GM23338 (cell line): ENCODE measurements around the gene PEX16. TPM values are rescaled to one million over a fixed set of nuclear protein-coding genes. Genes with fewer than 3 reads are reported as not detected.

Source experiments
- ATAC-seq: fragments of 200-7000 bp; cut with Tn5 transposase; 3 replicates; pipeline ENCODE4 v1.9.1; 2020
- DNase-seq: peaks from one replicate; pipeline ENCODE4 v3.0.0-alpha.2; 2015; ENCODE audit warnings: low spot score
- H2AFZ ChIP-seq: fragments of 200-600 bp; sonication (generic); 2 replicates; pipeline ENCODE4 v1.8.0; 2016; ENCODE audit warnings: antibody characterized with exemption, mild to moderate bottlenecking, moderate library complexity
- H3F3A ChIP-seq: fragments of 200-600 bp; sonication (generic); replicated peaks from 2 replicates; pipeline ENCODE4 v1.8.0; 2017; ENCODE audit warnings: antibody characterized with exemption, mixed run types, low read depth
- H3K27ac ChIP-seq: fragments of 200-600 bp; sonication (generic); 2 replicates; pipeline ENCODE4 v1.6.1; 2016; ENCODE audit warnings: low read depth
- H3K27me3 ChIP-seq: fragments of 200-600 bp; sonication (generic); 2 replicates; pipeline ENCODE4 v1.8.0; 2016; ENCODE audit warnings: mild to moderate bottlenecking, mixed run types, moderate library complexity; ENCODE audit not compliant: insufficient read depth
- H3K36me3 ChIP-seq: fragments of 200-600 bp; sonication (generic); 2 replicates; pipeline ENCODE4 v1.8.0; 2016; ENCODE audit warnings: mild to moderate bottlenecking; ENCODE audit not compliant: insufficient read depth
- H3K4me1 ChIP-seq: fragments of 200-600 bp; sonication (generic); 2 replicates; pipeline ENCODE4 v1.8.0; 2016; ENCODE audit warnings: mild to moderate bottlenecking, moderate library complexity; ENCODE audit not compliant: insufficient read depth
- H3K4me2 ChIP-seq: fragments of 200-600 bp; sonication (generic); 2 replicates; pipeline ENCODE4 v1.7.1; 2017; ENCODE audit warnings: mixed run types
- H3K4me3 ChIP-seq: fragments of 200-600 bp; sonication (generic); 2 replicates; pipeline ENCODE4 v1.6.1; 2016; ENCODE audit warnings: mixed run types
- H3K79me2 ChIP-seq: fragments of 200-600 bp; sonication (generic); replicated peaks from 2 replicates; pipeline ENCODE4 v1.8.0; 2017; ENCODE audit warnings: mild to moderate bottlenecking; ENCODE audit not compliant: insufficient read depth
- H3K9me2 ChIP-seq: fragments of 200-600 bp; sonication (generic); 2 replicates; pipeline ENCODE4 v1.8.0; 2017; ENCODE audit not compliant: insufficient read depth
- H4K20me1 ChIP-seq: fragments of 200-600 bp; sonication (generic); replicated peaks from 2 replicates; pipeline ENCODE4 v1.8.0; 2017; ENCODE audit warnings: mild to moderate bottlenecking; ENCODE audit not compliant: insufficient read depth
- H3K27ac Mint-ChIP-seq: 2 replicates; pipeline ENCODE4 v1.8.0; 2020; ENCODE audit warnings: inconsistent platforms, mild to moderate bottlenecking, moderate library complexity, mixed read lengths
- H3K27me3 Mint-ChIP-seq: 3 replicates; pipeline ENCODE4 v1.8.0; 2022; ENCODE audit warnings: low read depth, mild to moderate bottlenecking, moderate library complexity, mixed read lengths, inconsistent platforms; ENCODE audit not compliant: insufficient read depth, poor library complexity
- H3K36me3 Mint-ChIP-seq: 3 replicates; pipeline ENCODE4 v1.8.0; 2021; ENCODE audit warnings: low read depth, mild to moderate bottlenecking, inconsistent platforms, moderate library complexity, mixed read lengths
- H3K4me1 Mint-ChIP-seq: 3 replicates; pipeline ENCODE4 v1.8.0; 2020; ENCODE audit warnings: mild to moderate bottlenecking, inconsistent platforms, mixed read lengths
- H3K4me3 Mint-ChIP-seq: 3 replicates; pipeline ENCODE4 v1.8.0; 2021; ENCODE audit warnings: moderate library complexity, mild to moderate bottlenecking, inconsistent platforms, mixed read lengths
- H3K9me3 Mint-ChIP-seq: 3 replicates; pipeline ENCODE4 v1.8.0; 2020; ENCODE audit warnings: moderate library complexity, mild to moderate bottlenecking, inconsistent platforms, mixed read lengths
- CREB1 ChIP-seq: fragments of 250-450 bp; sonication (Bioruptor Pico); IDR thresholded peaks from 2 replicates; pipeline ENCODE4 v1.5.0; 2020; ENCODE audit warnings: low read depth, mild to moderate bottlenecking, moderate library complexity
- EZH2 ChIP-seq: fragments of 200-600 bp; sonication (generic); IDR thresholded peaks from one replicate; pipeline ENCODE4 v1.8.0; 2017; ENCODE audit warnings: antibody characterized with exemption, mild to moderate bottlenecking, low read depth; ENCODE audit not compliant: unreplicated experiment
- EZH2phosphoT487 ChIP-seq: fragments of 200-600 bp; sonication (generic); IDR thresholded peaks from one replicate; pipeline ENCODE4 v1.8.1; 2018; ENCODE audit warnings: antibody characterized with exemption; ENCODE audit not compliant: unreplicated experiment
- JUNB ChIP-seq: IDR thresholded peaks from one replicate; pipeline ENCODE4 v1.6.1; 2016; ENCODE audit warnings: antibody characterized with exemption; ENCODE audit not compliant: unreplicated experiment
- NANOG ChIP-seq: IDR thresholded peaks from 2 replicates; pipeline ENCODE4 v1.6.1; 2016; ENCODE audit warnings: antibody characterized with exemption, borderline replicate concordance
- POLR2AphosphoS5 ChIP-seq: IDR thresholded peaks from 2 replicates; pipeline ENCODE4 v1.6.1; 2016; ENCODE audit warnings: antibody characterized with exemption, low read depth
- STAT1 ChIP-seq: IDR thresholded peaks from one replicate; pipeline ENCODE4 v1.6.1; 2016; ENCODE audit warnings: antibody characterized with exemption; ENCODE audit not compliant: unreplicated experiment
- ZNF114 ChIP-seq: fragments of 250-450 bp; sonication (Bioruptor Pico); IDR thresholded peaks from 2 replicates; pipeline ENCODE4 v1.5.0; 2020; ENCODE audit warnings: mild to moderate bottlenecking, moderate library complexity
- ZNF331 ChIP-seq: fragments of 250-450 bp; sonication (Bioruptor Pico); IDR thresholded peaks from 2 replicates; pipeline ENCODE4 v1.5.0; 2020; ENCODE audit warnings: low read depth, mild to moderate bottlenecking, moderate library complexity
- ZNF462 ChIP-seq: fragments of 250-450 bp; sonication (Bioruptor Pico); IDR thresholded peaks from 2 replicates; pipeline ENCODE4 v1.5.0; 2020; ENCODE audit warnings: mild to moderate bottlenecking, moderate library complexity
- polyA plus RNA-seq: library from polyadenylated mRNA; unstranded; fragments of >200 nt; fragmentation: Nextera tagmentation; extraction: Ambion mirVana; gene quantifications from 2 replicates; pipeline ENCODE4 v1.2.1, GENCODE V29; 2016
- total RNA-seq: library from RNA; depleted of rRNA; stranded (reverse); fragments of >200 nt; shearing (Covaris generic); gene quantifications from 2 replicates; pipeline ENCODE4 v1.2.3, GENCODE V29; 2014
- TF ChIP-seq, protein P1 (sequence below), 2 experiments: fragments of 200-600 bp in 1 of 2; sonication (generic) in 1 of 2; conservative IDR thresholded peaks; 2 replicates each; pipeline versions ENCODE4 v1.5.1 to v1.6.1; 2016 to 2017; ENCODE audit warnings: antibody characterized with exemption in 2 of 2, low read depth in 2 of 2, mild to moderate bottlenecking in 2 of 2, moderate library complexity in 1 of 2
- TF ChIP-seq, protein P2 (sequence below): IDR thresholded peaks from 2 replicates; pipeline ENCODE4 v1.6.1; 2016; ENCODE audit warnings: antibody characterized with exemption
- TF ChIP-seq, protein P3 (sequence below): IDR thresholded peaks from one replicate; pipeline ENCODE4 v1.6.1; 2018; ENCODE audit warnings: antibody characterized with exemption; ENCODE audit not compliant: unreplicated experiment

PEX16 gene
- total and polyA plus RNA-seq, 2 experiments from 2014 or later = 23.3 to 34.1 TPM

- H3K27ac ChIP-seq = no peak overlapping the region
- peaks cover 11% of the 10 kb centered on the region for H4K20me1 ChIP-seq
- no peak overlapping the region for H2AFZ ChIP-seq
- H3K9me2 ChIP-seq = no peaks in the 10 kb centered on the region
- 0 out of 2 replicates have a peak, but pooled peaks cover 5% of the 10 kb centered on the region for H3F3A ChIP-seq
- no peak overlapping the region for H3K4me3 ChIP-seq
- Mint-ChIP-seq H3K4me1 (peaks cover 41% of the 10 kb centered on the region), H3K27me3 (peaks cover 16% of the 10 kb centered on the region), H3K36me3 (no peaks in the 10 kb centered on the region), H3K4me3 (no peak overlapping the region), H3K27ac (no peak overlapping the region), H3K9me3 (no peaks in the 10 kb centered on the region)
- no peak for DNase-seq
- peaks cover 29% of the 10 kb centered on the region for H3K4me1 ChIP-seq
- no peaks in the 10 kb centered on the region; the same call in 1 of the 2 replicates for H3K79me2 ChIP-seq
- H3K4me2 ChIP-seq = 0 out of 2 replicates have a peak overlapping the region, but pooled peaks have one; percentile 74
- ATAC-seq = no peak
- peaks cover 3% of the 10 kb centered on the region; the same call in 1 of the 2 replicates for H3K27me3 ChIP-seq
- H3K36me3 ChIP-seq = no peaks in the 10 kb centered on the region
- TF ChIP-seq STAT1 = no peak
- TF ChIP-seq EZH2phosphoT487 = no peak
- TF ChIP-seq JUNB = no peak
- TF ChIP-seq, protein P1, sequence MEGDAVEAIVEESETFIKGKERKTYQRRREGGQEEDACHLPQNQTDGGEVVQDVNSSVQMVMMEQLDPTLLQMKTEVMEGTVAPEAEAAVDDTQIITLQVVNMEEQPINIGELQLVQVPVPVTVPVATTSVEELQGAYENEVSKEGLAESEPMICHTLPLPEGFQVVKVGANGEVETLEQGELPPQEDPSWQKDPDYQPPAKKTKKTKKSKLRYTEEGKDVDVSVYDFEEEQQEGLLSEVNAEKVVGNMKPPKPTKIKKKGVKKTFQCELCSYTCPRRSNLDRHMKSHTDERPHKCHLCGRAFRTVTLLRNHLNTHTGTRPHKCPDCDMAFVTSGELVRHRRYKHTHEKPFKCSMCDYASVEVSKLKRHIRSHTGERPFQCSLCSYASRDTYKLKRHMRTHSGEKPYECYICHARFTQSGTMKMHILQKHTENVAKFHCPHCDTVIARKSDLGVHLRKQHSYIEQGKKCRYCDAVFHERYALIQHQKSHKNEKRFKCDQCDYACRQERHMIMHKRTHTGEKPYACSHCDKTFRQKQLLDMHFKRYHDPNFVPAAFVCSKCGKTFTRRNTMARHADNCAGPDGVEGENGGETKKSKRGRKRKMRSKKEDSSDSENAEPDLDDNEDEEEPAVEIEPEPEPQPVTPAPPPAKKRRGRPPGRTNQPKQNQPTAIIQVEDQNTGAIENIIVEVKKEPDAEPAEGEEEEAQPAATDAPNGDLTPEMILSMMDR (conservative IDR thresholded peaks at IDR 0.05; ENCODE audit: low read depth in 2 of 2) = no peak
- no peak for TF ChIP-seq ZNF331 (CRISPR knock-in tag)
- no peak for TF ChIP-seq EZH2
- TF ChIP-seq, protein P2, sequence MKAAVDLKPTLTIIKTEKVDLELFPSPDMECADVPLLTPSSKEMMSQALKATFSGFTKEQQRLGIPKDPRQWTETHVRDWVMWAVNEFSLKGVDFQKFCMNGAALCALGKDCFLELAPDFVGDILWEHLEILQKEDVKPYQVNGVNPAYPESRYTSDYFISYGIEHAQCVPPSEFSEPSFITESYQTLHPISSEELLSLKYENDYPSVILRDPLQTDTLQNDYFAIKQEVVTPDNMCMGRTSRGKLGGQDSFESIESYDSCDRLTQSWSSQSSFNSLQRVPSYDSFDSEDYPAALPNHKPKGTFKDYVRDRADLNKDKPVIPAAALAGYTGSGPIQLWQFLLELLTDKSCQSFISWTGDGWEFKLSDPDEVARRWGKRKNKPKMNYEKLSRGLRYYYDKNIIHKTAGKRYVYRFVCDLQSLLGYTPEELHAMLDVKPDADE = no peak
- TF ChIP-seq, protein P3, sequence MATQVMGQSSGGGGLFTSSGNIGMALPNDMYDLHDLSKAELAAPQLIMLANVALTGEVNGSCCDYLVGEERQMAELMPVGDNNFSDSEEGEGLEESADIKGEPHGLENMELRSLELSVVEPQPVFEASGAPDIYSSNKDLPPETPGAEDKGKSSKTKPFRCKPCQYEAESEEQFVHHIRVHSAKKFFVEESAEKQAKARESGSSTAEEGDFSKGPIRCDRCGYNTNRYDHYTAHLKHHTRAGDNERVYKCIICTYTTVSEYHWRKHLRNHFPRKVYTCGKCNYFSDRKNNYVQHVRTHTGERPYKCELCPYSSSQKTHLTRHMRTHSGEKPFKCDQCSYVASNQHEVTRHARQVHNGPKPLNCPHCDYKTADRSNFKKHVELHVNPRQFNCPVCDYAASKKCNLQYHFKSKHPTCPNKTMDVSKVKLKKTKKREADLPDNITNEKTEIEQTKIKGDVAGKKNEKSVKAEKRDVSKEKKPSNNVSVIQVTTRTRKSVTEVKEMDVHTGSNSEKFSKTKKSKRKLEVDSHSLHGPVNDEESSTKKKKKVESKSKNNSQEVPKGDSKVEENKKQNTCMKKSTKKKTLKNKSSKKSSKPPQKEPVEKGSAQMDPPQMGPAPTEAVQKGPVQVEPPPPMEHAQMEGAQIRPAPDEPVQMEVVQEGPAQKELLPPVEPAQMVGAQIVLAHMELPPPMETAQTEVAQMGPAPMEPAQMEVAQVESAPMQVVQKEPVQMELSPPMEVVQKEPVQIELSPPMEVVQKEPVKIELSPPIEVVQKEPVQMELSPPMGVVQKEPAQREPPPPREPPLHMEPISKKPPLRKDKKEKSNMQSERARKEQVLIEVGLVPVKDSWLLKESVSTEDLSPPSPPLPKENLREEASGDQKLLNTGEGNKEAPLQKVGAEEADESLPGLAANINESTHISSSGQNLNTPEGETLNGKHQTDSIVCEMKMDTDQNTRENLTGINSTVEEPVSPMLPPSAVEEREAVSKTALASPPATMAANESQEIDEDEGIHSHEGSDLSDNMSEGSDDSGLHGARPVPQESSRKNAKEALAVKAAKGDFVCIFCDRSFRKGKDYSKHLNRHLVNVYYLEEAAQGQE = no peak
- no peak for TF ChIP-seq ZNF462 (CRISPR knock-in tag)
- TF ChIP-seq ZNF114 (CRISPR knock-in tag) = no peak
- no peak for TF ChIP-seq CREB1 (CRISPR knock-in tag)
- TF ChIP-seq NANOG = no peak
- TF ChIP-seq POLR2AphosphoS5 = no peak
Observed at GRCh38 chr11:45897556-45897955, 20.1 kb downstream of the PEX16 start.
